GM23338 (cell line): Measurements from ENCODE around the gene AACS. TPM values are rescaled to one million over a fixed set of nuclear protein-coding genes. Genes with fewer than 3 reads are reported as not detected.
A peak's percentile ranks its signal among the peaks of the same experiment; 100 is the strongest.

Experiments
- ATAC-seq: fragments of 200-7000 bp; cut with Tn5 transposase; 3 replicates; pipeline ENCODE4 v1.9.1; 2020
- DNase-seq: peaks from one replicate; pipeline ENCODE4 v3.0.0-alpha.2; 2015; ENCODE audit warnings: low spot score
- H2AFZ ChIP-seq: fragments of 200-600 bp; sonication (generic); 2 replicates; pipeline ENCODE4 v1.8.0; 2016; ENCODE audit warnings: antibody characterized with exemption, mild to moderate bottlenecking, moderate library complexity
- H3F3A ChIP-seq: fragments of 200-600 bp; sonication (generic); replicated peaks from 2 replicates; pipeline ENCODE4 v1.8.0; 2017; ENCODE audit warnings: antibody characterized with exemption, mixed run types, low read depth
- H3K27ac ChIP-seq: fragments of 200-600 bp; sonication (generic); 2 replicates; pipeline ENCODE4 v1.6.1; 2016; ENCODE audit warnings: low read depth
- H3K27me3 ChIP-seq: fragments of 200-600 bp; sonication (generic); 2 replicates; pipeline ENCODE4 v1.8.0; 2016; ENCODE audit warnings: mild to moderate bottlenecking, mixed run types, moderate library complexity; ENCODE audit not compliant: insufficient read depth
- H3K36me3 ChIP-seq: fragments of 200-600 bp; sonication (generic); 2 replicates; pipeline ENCODE4 v1.8.0; 2016; ENCODE audit warnings: mild to moderate bottlenecking; ENCODE audit not compliant: insufficient read depth
- H3K4me1 ChIP-seq: fragments of 200-600 bp; sonication (generic); 2 replicates; pipeline ENCODE4 v1.8.0; 2016; ENCODE audit warnings: mild to moderate bottlenecking, moderate library complexity; ENCODE audit not compliant: insufficient read depth
- H3K4me2 ChIP-seq: fragments of 200-600 bp; sonication (generic); 2 replicates; pipeline ENCODE4 v1.7.1; 2017; ENCODE audit warnings: mixed run types
- H3K4me3 ChIP-seq: fragments of 200-600 bp; sonication (generic); 2 replicates; pipeline ENCODE4 v1.6.1; 2016; ENCODE audit warnings: mixed run types
- H3K79me2 ChIP-seq: fragments of 200-600 bp; sonication (generic); replicated peaks from 2 replicates; pipeline ENCODE4 v1.8.0; 2017; ENCODE audit warnings: mild to moderate bottlenecking; ENCODE audit not compliant: insufficient read depth
- H3K9me2 ChIP-seq: fragments of 200-600 bp; sonication (generic); 2 replicates; pipeline ENCODE4 v1.8.0; 2017; ENCODE audit not compliant: insufficient read depth
- H4K20me1 ChIP-seq: fragments of 200-600 bp; sonication (generic); replicated peaks from 2 replicates; pipeline ENCODE4 v1.8.0; 2017; ENCODE audit warnings: mild to moderate bottlenecking; ENCODE audit not compliant: insufficient read depth
- H3K27ac Mint-ChIP-seq: 2 replicates; pipeline ENCODE4 v1.8.0; 2020; ENCODE audit warnings: inconsistent platforms, mild to moderate bottlenecking, moderate library complexity, mixed read lengths
- H3K27me3 Mint-ChIP-seq: 3 replicates; pipeline ENCODE4 v1.8.0; 2022; ENCODE audit warnings: low read depth, mild to moderate bottlenecking, moderate library complexity, mixed read lengths, inconsistent platforms; ENCODE audit not compliant: insufficient read depth, poor library complexity
- H3K36me3 Mint-ChIP-seq: 3 replicates; pipeline ENCODE4 v1.8.0; 2021; ENCODE audit warnings: low read depth, mild to moderate bottlenecking, inconsistent platforms, moderate library complexity, mixed read lengths
- H3K4me1 Mint-ChIP-seq: 3 replicates; pipeline ENCODE4 v1.8.0; 2020; ENCODE audit warnings: mild to moderate bottlenecking, inconsistent platforms, mixed read lengths
- H3K4me3 Mint-ChIP-seq: 3 replicates; pipeline ENCODE4 v1.8.0; 2021; ENCODE audit warnings: moderate library complexity, mild to moderate bottlenecking, inconsistent platforms, mixed read lengths
- H3K9me3 Mint-ChIP-seq: 3 replicates; pipeline ENCODE4 v1.8.0; 2020; ENCODE audit warnings: moderate library complexity, mild to moderate bottlenecking, inconsistent platforms, mixed read lengths
- CREB1 ChIP-seq: fragments of 250-450 bp; sonication (Bioruptor Pico); IDR thresholded peaks from 2 replicates; pipeline ENCODE4 v1.5.0; 2020; ENCODE audit warnings: low read depth, mild to moderate bottlenecking, moderate library complexity
- EZH2 ChIP-seq: fragments of 200-600 bp; sonication (generic); IDR thresholded peaks from one replicate; pipeline ENCODE4 v1.8.0; 2017; ENCODE audit warnings: antibody characterized with exemption, mild to moderate bottlenecking, low read depth; ENCODE audit not compliant: unreplicated experiment
- EZH2phosphoT487 ChIP-seq: fragments of 200-600 bp; sonication (generic); IDR thresholded peaks from one replicate; pipeline ENCODE4 v1.8.1; 2018; ENCODE audit warnings: antibody characterized with exemption; ENCODE audit not compliant: unreplicated experiment
- JUNB ChIP-seq: IDR thresholded peaks from one replicate; pipeline ENCODE4 v1.6.1; 2016; ENCODE audit warnings: antibody characterized with exemption; ENCODE audit not compliant: unreplicated experiment
- NANOG ChIP-seq: IDR thresholded peaks from 2 replicates; pipeline ENCODE4 v1.6.1; 2016; ENCODE audit warnings: antibody characterized with exemption, borderline replicate concordance
- POLR2AphosphoS5 ChIP-seq: IDR thresholded peaks from 2 replicates; pipeline ENCODE4 v1.6.1; 2016; ENCODE audit warnings: antibody characterized with exemption, low read depth
- STAT1 ChIP-seq: IDR thresholded peaks from one replicate; pipeline ENCODE4 v1.6.1; 2016; ENCODE audit warnings: antibody characterized with exemption; ENCODE audit not compliant: unreplicated experiment
- ZNF331 ChIP-seq: fragments of 250-450 bp; sonication (Bioruptor Pico); IDR thresholded peaks from 2 replicates; pipeline ENCODE4 v1.5.0; 2020; ENCODE audit warnings: low read depth, mild to moderate bottlenecking, moderate library complexity
- polyA plus RNA-seq: library from polyadenylated mRNA; unstranded; fragments of >200 nt; fragmentation: Nextera tagmentation; extraction: Ambion mirVana; gene quantifications from 2 replicates; pipeline ENCODE4 v1.2.1, GENCODE V29; 2016
- total RNA-seq: library from RNA; depleted of rRNA; stranded (reverse); fragments of >200 nt; shearing (Covaris generic); gene quantifications from 2 replicates; pipeline ENCODE4 v1.2.3, GENCODE V29; 2014
- TF ChIP-seq, protein P1 (sequence below): IDR thresholded peaks from one replicate; pipeline ENCODE4 v1.6.1; 2018; ENCODE audit warnings: antibody characterized with exemption; ENCODE audit not compliant: unreplicated experiment
- TF ChIP-seq, protein P2 (sequence below): IDR thresholded peaks from 2 replicates; pipeline ENCODE4 v1.6.1; 2016; ENCODE audit warnings: antibody characterized with exemption
- TF ChIP-seq, protein P3 (sequence below), 2 experiments: fragments of 200-600 bp in 1 of 2; sonication (generic) in 1 of 2; conservative IDR thresholded peaks; 2 replicates each; pipeline versions ENCODE4 v1.5.1 to v1.6.1; 2016 to 2017; ENCODE audit warnings: antibody characterized with exemption in 2 of 2, low read depth in 2 of 2, mild to moderate bottlenecking in 2 of 2, moderate library complexity in 1 of 2
- TF ChIP-seq, protein P4 (sequence below): fragments of 250-450 bp; sonication (Bioruptor Pico); IDR thresholded peaks from 2 replicates; pipeline ENCODE4 v1.5.0; 2020; ENCODE audit warnings: mild to moderate bottlenecking, moderate library complexity

Gene AACS
- total and polyA plus RNA-seq, 2 experiments from 2014 or later: 31.1 to 64.4 TPM

DNA sequence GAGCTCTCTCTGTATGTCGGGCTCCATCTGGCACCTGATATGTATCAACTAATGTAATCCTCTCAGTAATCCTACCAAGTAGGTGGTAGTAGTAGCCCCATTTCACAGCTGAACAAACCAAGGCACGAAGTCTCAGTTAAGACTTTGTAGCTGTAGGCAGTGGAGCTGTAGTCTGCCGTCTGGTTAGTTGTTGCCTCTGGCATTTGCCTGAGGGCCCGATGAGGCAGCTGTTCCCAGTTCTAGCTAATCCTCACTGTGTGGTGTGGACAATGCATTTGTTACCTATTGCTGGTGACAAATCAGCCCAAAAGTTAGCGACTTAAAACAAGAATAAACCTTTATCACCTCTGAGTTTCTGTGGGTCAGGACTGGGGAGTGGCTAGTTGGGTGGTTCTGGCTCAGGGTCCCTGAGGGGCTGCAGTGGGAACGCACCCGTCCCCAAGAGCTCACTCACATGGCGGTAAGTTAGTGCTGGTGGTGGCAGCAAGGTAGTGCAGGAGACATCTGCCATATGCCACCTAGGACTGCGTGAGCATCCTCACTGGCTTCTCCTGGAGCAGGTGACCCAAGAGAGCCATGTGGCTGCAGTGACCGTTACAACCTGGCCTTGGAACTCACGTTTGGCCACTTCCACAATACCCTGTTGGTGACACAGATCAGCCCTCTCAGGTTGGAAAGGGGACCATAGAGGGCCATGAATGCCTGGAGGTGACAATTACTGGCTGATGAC, 5.6 kb downstream of the AACS start:
- H3K4me1 ChIP-seq: peaks cover 20% of the 10 kb centered on the region
- 0 out of 2 replicates have a peak, but pooled peaks cover 11% of the 10 kb centered on the region for H3K36me3 ChIP-seq
- peaks cover 52% of the 10 kb centered on the region for H4K20me1 ChIP-seq
- H3F3A ChIP-seq: no peaks in the 10 kb centered on the region
- Mint-ChIP-seq H3K36me3 (peaks cover 13% of the 10 kb centered on the region), H3K4me1 (peaks cover 19% of the 10 kb centered on the region), H3K4me3 (no peak overlapping the region), H3K27me3 (peaks cover 4% of the 10 kb centered on the region), H3K27ac (no peak overlapping the region), H3K9me3 (no peaks in the 10 kb centered on the region; the same call in 2 of the 3 replicates)
- DNase-seq: no peak
- peaks cover 81% of the 10 kb centered on the region for H3K79me2 ChIP-seq
- no peaks in the 10 kb centered on the region for H3K9me2 ChIP-seq
- H3K27ac ChIP-seq: 0 out of 2 replicates have a peak overlapping the region, but pooled peaks have one; percentile 63
- peak; percentile 16; the same call in 2 of the 3 replicates for ATAC-seq
- H3K27me3 ChIP-seq: no peaks in the 10 kb centered on the region
- H2AFZ ChIP-seq: no peak overlapping the region
- H3K4me3 ChIP-seq: no peak overlapping the region
- H3K4me2 ChIP-seq: no peak overlapping the region
- TF ChIP-seq EZH2 (no peak), JUNB (no peak), POLR2AphosphoS5 (no peak), CREB1 (no peak), ZNF331 (CRISPR knock-in tag) (no peak), EZH2phosphoT487 (no peak), STAT1 (no peak), NANOG (no peak)
- TF ChIP-seq, protein P1, sequence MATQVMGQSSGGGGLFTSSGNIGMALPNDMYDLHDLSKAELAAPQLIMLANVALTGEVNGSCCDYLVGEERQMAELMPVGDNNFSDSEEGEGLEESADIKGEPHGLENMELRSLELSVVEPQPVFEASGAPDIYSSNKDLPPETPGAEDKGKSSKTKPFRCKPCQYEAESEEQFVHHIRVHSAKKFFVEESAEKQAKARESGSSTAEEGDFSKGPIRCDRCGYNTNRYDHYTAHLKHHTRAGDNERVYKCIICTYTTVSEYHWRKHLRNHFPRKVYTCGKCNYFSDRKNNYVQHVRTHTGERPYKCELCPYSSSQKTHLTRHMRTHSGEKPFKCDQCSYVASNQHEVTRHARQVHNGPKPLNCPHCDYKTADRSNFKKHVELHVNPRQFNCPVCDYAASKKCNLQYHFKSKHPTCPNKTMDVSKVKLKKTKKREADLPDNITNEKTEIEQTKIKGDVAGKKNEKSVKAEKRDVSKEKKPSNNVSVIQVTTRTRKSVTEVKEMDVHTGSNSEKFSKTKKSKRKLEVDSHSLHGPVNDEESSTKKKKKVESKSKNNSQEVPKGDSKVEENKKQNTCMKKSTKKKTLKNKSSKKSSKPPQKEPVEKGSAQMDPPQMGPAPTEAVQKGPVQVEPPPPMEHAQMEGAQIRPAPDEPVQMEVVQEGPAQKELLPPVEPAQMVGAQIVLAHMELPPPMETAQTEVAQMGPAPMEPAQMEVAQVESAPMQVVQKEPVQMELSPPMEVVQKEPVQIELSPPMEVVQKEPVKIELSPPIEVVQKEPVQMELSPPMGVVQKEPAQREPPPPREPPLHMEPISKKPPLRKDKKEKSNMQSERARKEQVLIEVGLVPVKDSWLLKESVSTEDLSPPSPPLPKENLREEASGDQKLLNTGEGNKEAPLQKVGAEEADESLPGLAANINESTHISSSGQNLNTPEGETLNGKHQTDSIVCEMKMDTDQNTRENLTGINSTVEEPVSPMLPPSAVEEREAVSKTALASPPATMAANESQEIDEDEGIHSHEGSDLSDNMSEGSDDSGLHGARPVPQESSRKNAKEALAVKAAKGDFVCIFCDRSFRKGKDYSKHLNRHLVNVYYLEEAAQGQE: no peak
- TF ChIP-seq, protein P2, sequence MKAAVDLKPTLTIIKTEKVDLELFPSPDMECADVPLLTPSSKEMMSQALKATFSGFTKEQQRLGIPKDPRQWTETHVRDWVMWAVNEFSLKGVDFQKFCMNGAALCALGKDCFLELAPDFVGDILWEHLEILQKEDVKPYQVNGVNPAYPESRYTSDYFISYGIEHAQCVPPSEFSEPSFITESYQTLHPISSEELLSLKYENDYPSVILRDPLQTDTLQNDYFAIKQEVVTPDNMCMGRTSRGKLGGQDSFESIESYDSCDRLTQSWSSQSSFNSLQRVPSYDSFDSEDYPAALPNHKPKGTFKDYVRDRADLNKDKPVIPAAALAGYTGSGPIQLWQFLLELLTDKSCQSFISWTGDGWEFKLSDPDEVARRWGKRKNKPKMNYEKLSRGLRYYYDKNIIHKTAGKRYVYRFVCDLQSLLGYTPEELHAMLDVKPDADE: no peak
- TF ChIP-seq, protein P3, sequence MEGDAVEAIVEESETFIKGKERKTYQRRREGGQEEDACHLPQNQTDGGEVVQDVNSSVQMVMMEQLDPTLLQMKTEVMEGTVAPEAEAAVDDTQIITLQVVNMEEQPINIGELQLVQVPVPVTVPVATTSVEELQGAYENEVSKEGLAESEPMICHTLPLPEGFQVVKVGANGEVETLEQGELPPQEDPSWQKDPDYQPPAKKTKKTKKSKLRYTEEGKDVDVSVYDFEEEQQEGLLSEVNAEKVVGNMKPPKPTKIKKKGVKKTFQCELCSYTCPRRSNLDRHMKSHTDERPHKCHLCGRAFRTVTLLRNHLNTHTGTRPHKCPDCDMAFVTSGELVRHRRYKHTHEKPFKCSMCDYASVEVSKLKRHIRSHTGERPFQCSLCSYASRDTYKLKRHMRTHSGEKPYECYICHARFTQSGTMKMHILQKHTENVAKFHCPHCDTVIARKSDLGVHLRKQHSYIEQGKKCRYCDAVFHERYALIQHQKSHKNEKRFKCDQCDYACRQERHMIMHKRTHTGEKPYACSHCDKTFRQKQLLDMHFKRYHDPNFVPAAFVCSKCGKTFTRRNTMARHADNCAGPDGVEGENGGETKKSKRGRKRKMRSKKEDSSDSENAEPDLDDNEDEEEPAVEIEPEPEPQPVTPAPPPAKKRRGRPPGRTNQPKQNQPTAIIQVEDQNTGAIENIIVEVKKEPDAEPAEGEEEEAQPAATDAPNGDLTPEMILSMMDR (conservative IDR thresholded peaks at IDR 0.05; ENCODE audit: low read depth in 2 of 2): no peak
- TF ChIP-seq, protein P4, sequence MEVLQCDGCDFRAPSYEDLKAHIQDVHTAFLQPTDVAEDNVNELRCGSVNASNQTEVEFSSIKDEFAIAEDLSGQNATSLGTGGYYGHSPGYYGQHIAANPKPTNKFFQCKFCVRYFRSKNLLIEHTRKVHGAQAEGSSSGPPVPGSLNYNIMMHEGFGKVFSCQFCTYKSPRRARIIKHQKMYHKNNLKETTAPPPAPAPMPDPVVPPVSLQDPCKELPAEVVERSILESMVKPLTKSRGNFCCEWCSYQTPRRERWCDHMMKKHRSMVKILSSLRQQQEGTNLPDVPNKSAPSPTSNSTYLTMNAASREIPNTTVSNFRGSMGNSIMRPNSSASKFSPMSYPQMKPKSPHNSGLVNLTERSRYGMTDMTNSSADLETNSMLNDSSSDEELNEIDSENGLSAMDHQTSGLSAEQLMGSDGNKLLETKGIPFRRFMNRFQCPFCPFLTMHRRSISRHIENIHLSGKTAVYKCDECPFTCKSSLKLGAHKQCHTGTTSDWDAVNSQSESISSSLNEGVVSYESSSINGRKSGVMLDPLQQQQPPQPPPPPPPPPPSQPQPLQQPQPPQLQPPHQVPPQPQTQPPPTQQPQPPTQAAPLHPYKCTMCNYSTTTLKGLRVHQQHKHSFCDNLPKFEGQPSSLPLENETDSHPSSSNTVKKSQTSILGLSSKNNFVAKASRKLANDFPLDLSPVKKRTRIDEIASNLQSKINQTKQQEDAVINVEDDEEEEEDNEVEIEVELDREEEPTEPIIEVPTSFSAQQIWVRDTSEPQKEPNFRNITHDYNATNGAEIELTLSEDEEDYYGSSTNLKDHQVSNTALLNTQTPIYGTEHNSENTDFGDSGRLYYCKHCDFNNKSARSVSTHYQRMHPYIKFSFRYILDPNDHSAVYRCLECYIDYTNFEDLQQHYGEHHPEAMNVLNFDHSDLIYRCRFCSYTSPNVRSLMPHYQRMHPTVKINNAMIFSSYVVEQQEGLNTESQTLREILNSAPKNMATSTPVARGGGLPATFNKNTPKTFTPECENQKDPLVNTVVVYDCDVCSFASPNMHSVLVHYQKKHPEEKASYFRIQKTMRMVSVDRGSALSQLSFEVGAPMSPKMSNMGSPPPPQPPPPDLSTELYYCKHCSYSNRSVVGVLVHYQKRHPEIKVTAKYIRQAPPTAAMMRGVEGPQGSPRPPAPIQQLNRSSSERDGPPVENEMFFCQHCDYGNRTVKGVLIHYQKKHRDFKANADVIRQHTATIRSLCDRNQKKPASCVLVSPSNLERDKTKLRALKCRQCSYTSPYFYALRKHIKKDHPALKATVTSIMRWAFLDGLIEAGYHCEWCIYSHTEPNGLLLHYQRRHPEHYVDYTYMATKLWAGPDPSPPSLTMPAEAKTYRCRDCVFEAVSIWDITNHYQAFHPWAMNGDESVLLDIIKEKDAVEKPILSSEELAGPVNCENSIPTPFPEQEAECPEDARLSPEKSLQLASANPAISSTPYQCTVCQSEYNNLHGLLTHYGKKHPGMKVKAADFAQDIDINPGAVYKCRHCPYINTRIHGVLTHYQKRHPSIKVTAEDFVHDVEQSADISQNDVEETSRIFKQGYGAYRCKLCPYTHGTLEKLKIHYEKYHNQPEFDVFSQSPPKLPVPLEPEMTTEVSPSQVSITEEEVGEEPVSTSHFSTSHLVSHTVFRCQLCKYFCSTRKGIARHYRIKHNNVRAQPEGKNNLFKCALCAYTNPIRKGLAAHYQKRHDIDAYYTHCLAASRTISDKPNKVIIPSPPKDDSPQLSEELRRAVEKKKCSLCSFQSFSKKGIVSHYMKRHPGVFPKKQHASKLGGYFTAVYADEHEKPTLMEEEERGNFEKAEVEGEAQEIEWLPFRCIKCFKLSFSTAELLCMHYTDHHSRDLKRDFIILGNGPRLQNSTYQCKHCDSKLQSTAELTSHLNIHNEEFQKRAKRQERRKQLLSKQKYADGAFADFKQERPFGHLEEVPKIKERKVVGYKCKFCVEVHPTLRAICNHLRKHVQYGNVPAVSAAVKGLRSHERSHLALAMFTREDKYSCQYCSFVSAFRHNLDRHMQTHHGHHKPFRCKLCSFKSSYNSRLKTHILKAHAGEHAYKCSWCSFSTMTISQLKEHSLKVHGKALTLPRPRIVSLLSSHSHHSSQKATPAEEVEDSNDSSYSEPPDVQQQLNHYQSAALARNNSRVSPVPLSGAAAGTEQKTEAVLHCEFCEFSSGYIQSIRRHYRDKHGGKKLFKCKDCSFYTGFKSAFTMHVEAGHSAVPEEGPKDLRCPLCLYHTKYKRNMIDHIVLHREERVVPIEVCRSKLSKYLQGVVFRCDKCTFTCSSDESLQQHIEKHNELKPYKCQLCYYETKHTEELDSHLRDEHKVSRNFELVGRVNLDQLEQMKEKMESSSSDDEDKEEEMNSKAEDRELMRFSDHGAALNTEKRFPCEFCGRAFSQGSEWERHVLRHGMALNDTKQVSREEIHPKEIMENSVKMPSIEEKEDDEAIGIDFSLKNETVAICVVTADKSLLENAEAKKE (CRISPR knock-in tag): no peak
